ENCODE data around the gene TTC7B. TPM values are rescaled to one million over a fixed set of nuclear protein-coding genes. Genes with fewer than 3 reads are reported as not detected.

Gene TTC7B
- total RNA-seq, 1 experiment from 2014 or later: 15.2 TPM

DNA sequence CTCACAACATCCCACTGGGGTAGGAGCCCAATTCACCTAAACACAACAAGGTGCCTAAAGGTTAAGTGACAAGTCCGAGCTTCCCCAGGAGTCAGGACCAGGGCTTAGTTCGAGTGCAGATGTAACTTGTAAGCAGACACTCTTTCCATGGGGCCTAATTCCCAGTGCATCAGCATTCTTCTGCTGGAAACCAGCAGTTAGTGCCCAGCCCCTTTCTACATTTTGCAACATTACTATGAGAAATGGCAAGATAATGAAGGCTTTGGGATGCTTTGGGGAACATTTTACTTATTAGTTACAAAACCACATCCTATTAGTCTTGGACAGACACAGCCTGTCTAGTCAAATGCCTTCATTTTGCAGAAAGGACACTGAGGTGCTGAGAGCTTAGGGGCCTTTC is 239.6 kb downstream of the TTC7B start:
- no peak for DNase-seq (ENCODE audit: low spot score)

GRCh38 chr14:90575781-90576180 is 240.4 kb downstream of the TTC7B start:
- DNase-seq (ENCODE audit: low spot score): no peak

DNA sequence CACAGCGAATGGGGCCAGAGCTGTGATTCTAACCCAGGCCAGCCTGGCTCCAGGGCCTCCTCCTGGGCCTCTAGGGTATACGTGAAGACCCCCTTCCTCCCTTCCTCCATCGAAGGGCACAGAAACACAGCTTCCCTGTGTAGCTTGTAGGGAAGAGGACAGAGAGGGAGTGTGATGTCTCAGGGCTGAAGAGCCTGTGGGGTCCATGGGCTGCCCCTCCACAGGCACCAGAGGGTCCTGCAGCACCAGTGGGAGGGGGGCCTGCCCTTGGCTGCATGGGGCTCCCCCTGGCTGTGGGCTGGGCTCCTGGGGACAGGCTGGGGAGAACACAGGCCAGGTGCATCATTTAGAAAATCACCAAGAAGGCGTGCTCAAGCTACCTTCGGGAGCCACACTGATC is 240.9 kb downstream of the TTC7B start:
- no peak for DNase-seq (ENCODE audit: low spot score)

DNA sequence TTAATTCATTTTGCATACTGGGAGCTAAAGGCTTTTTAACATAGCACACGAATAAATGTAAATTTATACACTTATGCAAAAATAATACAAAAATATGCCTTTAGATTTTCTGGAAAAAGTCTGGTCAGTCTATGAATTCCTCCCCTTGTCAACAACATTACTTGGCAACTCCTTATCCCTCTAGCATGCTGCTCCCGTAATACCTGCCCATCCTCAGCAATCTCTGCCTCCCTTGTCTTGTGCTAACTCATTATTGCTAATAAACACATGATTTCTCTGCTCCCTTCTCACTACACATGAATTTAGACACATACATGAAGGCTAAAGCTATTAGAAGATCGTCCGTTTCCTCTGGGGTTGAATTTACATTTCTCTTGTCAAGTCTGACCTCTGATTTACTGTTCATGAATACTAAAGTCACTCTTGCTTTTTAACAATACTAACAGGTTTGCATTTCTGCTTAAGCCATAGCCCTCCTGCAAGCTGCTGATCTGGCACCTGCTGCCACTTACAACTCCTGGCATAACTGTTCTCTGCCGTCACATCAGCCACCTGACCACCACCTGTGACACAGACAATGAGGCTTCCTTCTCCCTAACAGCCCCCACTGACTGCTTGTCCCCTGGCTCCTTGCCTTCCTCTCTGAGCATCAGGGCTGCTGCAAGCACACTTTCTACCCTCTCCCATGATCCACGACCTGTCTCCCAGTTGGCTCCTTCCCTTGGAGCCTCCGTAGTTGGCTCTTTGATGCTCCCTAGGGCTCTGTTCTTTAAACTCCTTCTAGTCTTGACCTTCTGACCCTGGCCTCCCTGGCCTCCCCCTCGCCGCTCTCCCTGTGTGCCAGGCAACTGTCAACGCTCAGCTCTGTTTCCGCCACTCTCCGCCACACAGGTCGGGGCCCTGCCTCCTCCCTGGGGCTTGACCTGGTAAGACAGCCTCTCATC is 241.8 kb downstream of the TTC7B start:
- DNase-seq (ENCODE audit: low spot score): no peak

DNA sequence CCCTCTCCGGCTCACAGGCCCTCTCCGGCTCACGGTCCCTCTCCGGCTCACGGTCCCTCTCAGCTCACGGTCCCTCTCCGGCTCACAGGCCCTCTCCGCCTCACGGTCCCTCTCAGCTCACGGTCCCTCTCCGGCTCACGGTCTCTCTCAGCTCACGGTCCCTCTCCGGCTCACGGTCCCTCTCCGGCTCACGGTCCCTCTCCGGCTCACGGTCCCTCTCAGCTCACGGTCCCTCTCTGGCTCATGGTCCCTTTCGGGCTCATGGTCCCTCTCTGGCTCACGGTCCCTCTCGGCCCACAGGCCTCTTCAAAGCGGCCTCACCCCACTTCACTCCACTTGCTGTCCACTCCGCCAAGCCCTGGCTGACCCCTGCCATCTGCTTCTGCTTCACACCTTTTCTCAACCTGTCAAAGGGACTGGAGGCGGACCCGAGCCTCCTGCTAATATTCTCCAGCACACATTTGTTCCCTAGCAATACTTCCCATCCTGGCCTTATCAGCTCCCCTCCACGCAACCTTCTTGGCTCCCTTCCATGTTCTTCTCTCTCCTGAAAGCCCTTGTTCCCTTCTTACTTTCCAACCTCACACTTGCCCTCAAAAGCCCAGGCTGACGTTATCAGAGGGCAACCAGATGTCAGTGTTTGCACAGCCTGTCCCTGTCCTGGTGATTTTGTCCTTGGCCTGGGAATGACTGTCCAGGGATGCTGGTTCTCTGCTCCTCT is 242.7 kb downstream of the TTC7B start:
- no peak for DNase-seq (ENCODE audit: low spot score)

GRCh38 chr14:90572441-90573150 is 243.6 kb downstream of the TTC7B start:
- no peak for DNase-seq (ENCODE audit: low spot score)

- DNase-seq (ENCODE audit: low spot score): no peak
Measured at GRCh38 chr14:90571149-90571947, 244.9 kb downstream of the TTC7B start.

DNA sequence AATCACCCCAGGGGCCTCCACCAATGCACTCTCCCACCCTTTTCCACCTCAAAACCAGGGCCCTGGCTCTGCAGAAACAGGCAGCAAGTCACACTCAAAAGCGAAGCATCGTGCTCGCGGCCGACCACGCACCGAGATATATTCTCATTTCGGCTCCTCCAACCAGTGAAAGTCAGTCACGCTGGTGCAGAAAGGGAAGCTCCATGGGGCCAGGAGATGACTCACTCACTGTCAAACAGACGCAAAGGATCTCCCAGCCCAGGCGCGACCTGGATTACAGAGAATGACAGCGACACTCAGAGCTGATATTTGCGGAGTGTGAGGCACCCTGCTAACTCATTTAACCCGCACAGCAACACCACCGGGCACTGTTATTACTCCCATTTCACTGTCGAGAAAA is 245.8 kb downstream of the TTC7B start:
- DNase-seq (ENCODE audit: low spot score): no peak

DNA sequence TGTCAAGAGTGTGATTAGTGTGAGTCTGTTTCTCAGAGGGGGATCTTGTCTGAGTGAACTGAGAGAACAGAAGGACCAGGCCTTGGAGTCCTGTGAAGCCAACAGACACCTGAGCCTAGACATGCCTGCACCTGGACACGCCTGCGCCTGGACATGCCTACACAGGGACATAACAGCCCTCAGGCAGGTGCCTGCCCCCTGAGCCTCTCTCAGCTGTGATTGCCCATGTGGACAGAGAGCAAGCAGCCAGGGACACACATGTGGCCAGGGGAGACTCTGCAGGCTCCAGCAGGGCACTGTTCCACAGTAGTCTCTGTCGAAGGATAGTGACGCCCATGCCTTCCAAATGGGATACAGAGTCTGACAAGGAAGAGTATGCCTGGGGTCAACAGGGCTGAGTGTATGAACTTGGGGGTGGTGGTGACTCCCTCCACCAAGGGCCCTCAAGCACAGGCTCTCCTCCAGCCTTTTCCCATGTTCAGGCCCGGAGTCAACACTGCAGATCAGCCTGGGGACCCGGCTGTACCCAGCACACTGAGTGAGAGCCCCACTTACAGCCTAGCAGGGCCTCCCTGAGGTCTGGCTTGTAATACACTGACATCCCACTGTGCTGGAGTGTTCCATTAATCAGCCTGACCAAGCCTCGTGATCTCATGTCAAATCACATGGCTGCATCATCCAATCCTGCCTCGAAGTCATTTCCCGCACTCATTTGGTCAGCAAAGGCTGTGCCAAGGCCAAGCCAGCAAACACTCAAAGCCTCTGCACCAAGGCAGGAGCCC is 246.4 kb downstream of the TTC7B start:
- DNase-seq (ENCODE audit: low spot score): no peak

DNA sequence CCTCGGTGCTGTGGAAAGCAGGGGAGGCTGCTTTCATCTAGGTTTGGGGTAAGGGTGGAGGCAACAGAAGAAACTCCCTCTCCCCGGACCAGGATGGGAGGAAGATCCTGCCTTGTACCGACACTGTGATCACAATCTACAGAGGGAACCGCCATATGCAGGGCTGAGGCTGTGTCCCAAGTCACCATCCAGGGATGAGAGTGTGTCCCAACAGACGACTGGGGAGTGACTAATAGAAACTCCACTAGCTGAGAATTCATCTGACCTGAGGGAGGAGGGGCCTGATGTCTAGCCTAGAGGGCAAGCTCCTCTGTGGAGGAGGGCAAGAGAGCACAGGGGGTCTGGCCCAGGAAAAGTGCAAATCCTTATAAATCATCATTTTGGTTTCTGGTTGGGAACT is 247.0 kb downstream of the TTC7B start:
- DNase-seq (ENCODE audit: low spot score): no peak

GRCh38 chr14:90568405-90568804 is 247.8 kb downstream of the TTC7B start:
- DNase-seq (ENCODE audit: low spot score): no peak

- no peak for DNase-seq (ENCODE audit: low spot score)
Measured at GRCh38 chr14:90567991-90568390, 248.2 kb downstream of the TTC7B start.

DNA sequence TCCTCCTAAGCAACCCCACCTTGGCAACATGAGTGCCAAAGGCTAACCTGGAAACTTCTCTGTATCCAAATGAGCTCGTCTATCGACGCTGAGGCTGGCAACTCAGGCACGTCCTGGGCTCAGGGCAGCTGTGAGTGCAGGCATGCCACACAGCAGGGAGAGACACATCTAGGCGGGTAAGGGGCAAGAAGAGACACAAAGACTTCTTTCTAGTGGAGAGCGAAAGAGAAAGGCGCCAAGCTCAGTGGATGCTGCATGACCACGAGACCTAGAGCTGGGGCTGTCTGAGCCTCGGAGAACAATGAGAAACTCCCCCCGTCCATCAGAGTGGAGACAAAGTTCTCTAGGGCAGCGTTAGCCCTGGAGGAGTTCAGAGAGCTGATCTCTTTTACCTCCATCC is 249.0 kb downstream of the TTC7B start:
- no peak for DNase-seq (ENCODE audit: low spot score)

DNA sequence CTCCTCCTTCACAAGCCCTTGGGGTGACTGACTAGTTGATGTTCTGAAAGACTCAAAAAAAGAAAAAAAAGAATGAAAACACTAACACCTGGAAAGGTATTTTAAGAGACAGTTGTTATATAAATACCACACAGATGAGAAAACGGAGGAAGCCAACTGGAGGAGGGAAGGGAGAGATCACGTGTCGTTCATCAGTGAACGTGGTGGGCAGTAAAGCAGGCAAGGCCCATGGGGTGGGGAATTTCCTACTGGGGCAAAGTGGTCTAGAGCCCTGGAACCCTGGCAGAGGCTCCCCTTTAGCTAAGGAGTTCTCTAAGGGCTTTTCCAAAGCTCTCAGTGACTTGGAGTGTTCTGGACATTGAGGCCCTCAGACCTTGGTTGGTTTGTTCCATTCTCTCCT is 249.7 kb downstream of the TTC7B start:
- DNase-seq (ENCODE audit: low spot score): no peak

DNA sequence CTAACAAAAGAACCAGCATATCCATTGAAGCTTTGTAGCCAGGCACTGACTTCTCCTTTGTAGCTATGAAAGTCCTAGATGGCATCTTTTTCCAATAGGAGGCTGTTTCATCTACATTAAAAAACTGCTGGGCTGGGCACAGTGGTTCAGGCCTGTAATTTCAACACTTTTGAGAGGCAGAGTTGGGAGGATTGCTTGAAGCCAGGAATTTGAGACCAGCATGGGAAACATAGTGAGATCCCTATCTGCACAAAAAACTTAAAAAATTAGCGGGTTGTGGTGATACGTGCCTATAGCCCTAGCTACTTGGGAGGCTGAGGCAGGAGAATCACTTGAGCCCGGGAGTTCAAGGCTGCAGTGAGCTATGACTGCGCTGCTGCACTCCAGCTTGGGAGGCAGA is 251.7 kb downstream of the TTC7B start:
- DNase-seq (ENCODE audit: low spot score): no peak

- DNase-seq (ENCODE audit: low spot score): no peak
Measured at GRCh38 chr14:90562652-90563051, 253.6 kb downstream of the TTC7B start.

DNA sequence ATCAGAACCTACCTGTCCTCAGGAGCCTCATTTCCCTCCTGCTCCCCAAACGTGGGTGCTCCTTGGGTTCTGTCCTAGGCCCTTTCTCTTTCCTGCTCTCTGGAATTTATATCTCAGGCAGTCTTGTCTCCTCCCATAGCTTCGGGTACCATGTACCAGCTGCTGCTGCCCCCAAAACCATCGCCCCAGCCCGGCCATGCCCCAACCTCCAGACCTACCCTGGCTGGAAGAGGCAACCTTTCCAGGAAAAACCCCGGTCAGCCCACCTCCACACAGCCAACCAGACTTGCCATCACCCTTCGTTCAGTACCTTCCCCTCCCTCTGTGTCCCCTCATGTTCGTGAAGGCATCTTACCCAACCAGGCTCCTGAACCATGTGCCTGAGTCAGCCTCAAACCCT is 254.3 kb downstream of the TTC7B start:
- no peak for DNase-seq (ENCODE audit: low spot score)

- DNase-seq (ENCODE audit: low spot score): no peak
Measured at GRCh38 chr14:90560991-90561390, 255.2 kb downstream of the TTC7B start.

DNA sequence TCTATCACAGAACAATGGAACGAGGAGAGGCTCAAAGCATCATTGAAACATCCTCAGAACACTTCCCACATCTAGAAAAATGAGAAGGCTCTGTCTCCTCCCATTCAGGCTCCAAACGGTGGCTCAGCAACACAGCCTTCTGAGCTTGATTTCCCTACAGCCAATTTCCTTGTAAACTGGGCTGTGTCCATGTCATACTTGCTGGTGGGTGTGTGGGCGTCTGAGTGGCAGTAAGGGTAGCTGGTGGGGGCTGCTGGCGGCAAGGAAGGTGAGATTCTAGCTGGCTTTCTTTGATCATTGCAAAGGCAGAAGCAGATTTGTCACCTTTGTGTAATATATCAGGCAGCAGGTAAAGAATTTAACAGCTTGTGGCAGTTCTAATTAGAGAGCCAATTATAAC is 255.7 kb downstream of the TTC7B start:
- DNase-seq (ENCODE audit: low spot score): no peak

DNA sequence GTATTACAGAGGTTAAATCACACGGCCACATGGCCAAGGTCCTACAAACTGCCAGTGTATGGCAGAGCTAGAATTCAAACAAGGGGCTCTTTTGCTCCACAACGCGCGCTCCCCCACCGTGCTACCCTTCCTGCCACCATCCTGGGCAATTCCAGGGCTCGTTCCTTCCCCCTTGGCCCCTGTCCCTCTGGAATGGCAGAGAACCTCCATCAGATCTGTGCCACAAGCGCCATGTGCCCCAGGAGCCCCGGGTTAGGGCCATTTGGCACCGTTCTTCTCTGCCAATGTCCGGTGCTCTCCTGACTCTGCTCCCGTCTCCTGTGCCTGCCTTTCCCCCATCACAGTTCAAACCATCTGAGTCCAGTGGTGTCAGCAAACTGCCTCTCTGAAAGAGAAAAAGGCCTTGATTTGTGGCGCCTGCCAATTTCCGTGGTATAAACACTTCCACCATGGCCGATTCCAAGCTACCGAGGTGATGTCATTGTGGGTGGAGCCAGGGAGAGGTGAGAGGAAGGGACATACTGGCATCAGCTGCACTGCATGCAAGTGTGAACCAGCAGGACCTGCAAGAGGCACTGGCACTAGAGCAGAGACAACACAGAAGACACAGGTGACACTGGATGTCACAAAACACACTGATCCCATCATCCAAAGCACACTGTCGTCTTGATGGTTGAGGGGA is 256.3 kb downstream of the TTC7B start:
- peak; percentile 18 for DNase-seq (ENCODE audit: low spot score)
